Loucy (cell line): ENCODE measurements around the gene MTRF1L.
A peak's percentile ranks its signal among the peaks of the same experiment; 100 is the strongest.

Experiments used
- H2AFZ ChIP-seq: fragments of 200-600 bp; sonication (generic); 2 replicates; pipeline ENCODE4 v1.6.0; 2016; ENCODE audit warnings: antibody characterized with exemption, mild to moderate bottlenecking, low read length, moderate library complexity
- H3F3A ChIP-seq: fragments of 200-600 bp; 2 replicates; pipeline ENCODE4 v1.6.0; 2016; ENCODE audit warnings: antibody characterized with exemption, low read depth, mild to moderate bottlenecking
- H3K27me3 ChIP-seq: fragments of 200-600 bp; sonication (generic); 2 replicates; pipeline ENCODE4 v1.6.1; 2014; ENCODE audit warnings: low read length, mild to moderate bottlenecking; ENCODE audit not compliant: insufficient read depth, poor library complexity, severe bottlenecking
- H3K36me3 ChIP-seq: fragments of 200-600 bp; sonication (generic); 2 replicates; pipeline ENCODE4 v1.6.1; 2016; ENCODE audit warnings: low read length; ENCODE audit not compliant: insufficient read depth
- H3K4me1 ChIP-seq: fragments of 200-600 bp; sonication (generic); 2 replicates; pipeline ENCODE4 v1.5.1; 2014; ENCODE audit warnings: low read length, mild to moderate bottlenecking; ENCODE audit not compliant: insufficient read depth, poor library complexity, severe bottlenecking
- H3K4me2 ChIP-seq: fragments of 200-600 bp; sonication (generic); 2 replicates; pipeline ENCODE4 v1.6.0; 2014; ENCODE audit warnings: antibody characterized with exemption, low read length, low read depth, mild to moderate bottlenecking; ENCODE audit not compliant: poor library complexity, severe bottlenecking
- H3K4me3 ChIP-seq: fragments of 200-600 bp; sonication (generic); 2 replicates; pipeline ENCODE4 v1.5.1; 2014; ENCODE audit warnings: low read length, mild to moderate bottlenecking, mixed read lengths; ENCODE audit not compliant: poor library complexity, severe bottlenecking
- H3K79me2 ChIP-seq: fragments of 200-600 bp; sonication (generic); 2 replicates; pipeline ENCODE4 v1.6.1; 2014; ENCODE audit warnings: low read length; ENCODE audit not compliant: insufficient read depth
- H3K9ac ChIP-seq: fragments of 200-600 bp; sonication (generic); 2 replicates; pipeline ENCODE4 v1.6.0; 2014; ENCODE audit warnings: mild to moderate bottlenecking, low read depth, low read length, moderate library complexity; ENCODE audit not compliant: poor library complexity, severe bottlenecking
- H3K9me2 ChIP-seq: fragments of 200-600 bp; sonication (generic); replicated peaks from 2 replicates; pipeline ENCODE4 v1.6.1; 2016; ENCODE audit warnings: low read depth, low read length, mixed read lengths
- H3K9me3 ChIP-seq: fragments of 200-600 bp; sonication (generic); 2 replicates; pipeline ENCODE4 v1.6.1; 2014; ENCODE audit warnings: mild to moderate bottlenecking, antibody characterized with exemption, low read length, low read depth; ENCODE audit not compliant: insufficient read depth
- H4K20me1 ChIP-seq: fragments of 200-600 bp; sonication (generic); 2 replicates; pipeline ENCODE4 v1.6.0; 2014; ENCODE audit warnings: antibody characterized with exemption, low read length, mild to moderate bottlenecking; ENCODE audit not compliant: insufficient read depth, poor library complexity, severe bottlenecking
- EZH2phosphoT487 ChIP-seq: fragments of 200-600 bp; IDR thresholded peaks from 2 replicates; pipeline ENCODE4 v1.6.1; 2018; ENCODE audit warnings: antibody characterized with exemption, mild to moderate bottlenecking, moderate library complexity, borderline replicate concordance
- TF ChIP-seq, protein P1 (sequence below): fragments of 200-600 bp; sonication (generic); conservative IDR thresholded peaks from 2 replicates; pipeline ENCODE4 v1.5.1; 2014; ENCODE audit warnings: mild to moderate bottlenecking, antibody characterized with exemption, low read length

Gene MTRF1L

DNA sequence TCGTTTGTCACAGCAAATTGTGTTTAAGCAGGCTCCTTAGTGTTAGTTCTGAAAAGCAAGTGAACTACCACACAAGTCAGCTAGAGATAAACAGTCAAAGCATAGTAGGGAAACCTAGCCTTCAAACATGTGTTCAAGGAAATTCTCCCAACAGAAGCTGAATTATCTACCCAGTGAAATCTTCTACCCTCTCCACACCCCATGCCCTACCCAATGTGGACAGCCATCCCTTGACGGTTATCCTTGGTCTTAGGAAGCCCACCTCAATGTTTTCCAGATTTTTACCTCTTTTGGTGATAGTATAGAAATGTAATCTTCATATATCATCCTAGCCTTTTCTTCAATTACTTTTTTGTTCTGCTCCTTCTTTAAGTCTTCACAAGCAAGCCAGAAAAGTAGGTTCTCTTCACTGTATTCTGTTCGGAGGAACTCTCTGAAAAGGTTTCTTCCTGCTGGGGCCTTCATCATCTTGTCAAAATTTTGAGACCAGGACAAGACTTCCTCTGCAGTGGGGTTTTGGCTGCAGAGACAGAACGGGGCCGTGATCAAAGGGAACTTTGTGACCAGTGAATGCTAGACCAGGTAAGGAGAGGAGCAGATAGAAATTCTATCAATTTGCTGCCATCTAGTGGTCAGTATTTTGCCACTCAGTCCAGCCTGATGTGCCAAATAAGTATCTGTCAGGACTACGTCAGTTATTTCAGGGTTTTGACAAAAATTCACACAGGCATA is 21.6 kb upstream of the MTRF1L start:
- no peaks in the 10 kb centered on the region; the same call in 1 of the 2 replicates for H3K9me3 ChIP-seq
- H3K9ac ChIP-seq = no peak overlapping the region
- H3K4me3 ChIP-seq = no peak overlapping the region
- H3K9me2 ChIP-seq = no peaks in the 10 kb centered on the region
- no peaks in the 10 kb centered on the region for H3K27me3 ChIP-seq
- no peaks in the 10 kb centered on the region for H3K4me1 ChIP-seq
- no peaks in the 10 kb centered on the region for H3K36me3 ChIP-seq
- TF ChIP-seq EZH2phosphoT487 = no peak
- TF ChIP-seq, protein P1, sequence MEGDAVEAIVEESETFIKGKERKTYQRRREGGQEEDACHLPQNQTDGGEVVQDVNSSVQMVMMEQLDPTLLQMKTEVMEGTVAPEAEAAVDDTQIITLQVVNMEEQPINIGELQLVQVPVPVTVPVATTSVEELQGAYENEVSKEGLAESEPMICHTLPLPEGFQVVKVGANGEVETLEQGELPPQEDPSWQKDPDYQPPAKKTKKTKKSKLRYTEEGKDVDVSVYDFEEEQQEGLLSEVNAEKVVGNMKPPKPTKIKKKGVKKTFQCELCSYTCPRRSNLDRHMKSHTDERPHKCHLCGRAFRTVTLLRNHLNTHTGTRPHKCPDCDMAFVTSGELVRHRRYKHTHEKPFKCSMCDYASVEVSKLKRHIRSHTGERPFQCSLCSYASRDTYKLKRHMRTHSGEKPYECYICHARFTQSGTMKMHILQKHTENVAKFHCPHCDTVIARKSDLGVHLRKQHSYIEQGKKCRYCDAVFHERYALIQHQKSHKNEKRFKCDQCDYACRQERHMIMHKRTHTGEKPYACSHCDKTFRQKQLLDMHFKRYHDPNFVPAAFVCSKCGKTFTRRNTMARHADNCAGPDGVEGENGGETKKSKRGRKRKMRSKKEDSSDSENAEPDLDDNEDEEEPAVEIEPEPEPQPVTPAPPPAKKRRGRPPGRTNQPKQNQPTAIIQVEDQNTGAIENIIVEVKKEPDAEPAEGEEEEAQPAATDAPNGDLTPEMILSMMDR = peak; percentile 87
- H4K20me1 ChIP-seq = no peaks in the 10 kb centered on the region
- H3K4me2 ChIP-seq = peak overlapping the region; percentile 43
- H3F3A ChIP-seq = no peaks in the 10 kb centered on the region
- peak overlapping the region; percentile 69 for H2AFZ ChIP-seq
- H3K79me2 ChIP-seq = no peaks in the 10 kb centered on the region

DNA sequence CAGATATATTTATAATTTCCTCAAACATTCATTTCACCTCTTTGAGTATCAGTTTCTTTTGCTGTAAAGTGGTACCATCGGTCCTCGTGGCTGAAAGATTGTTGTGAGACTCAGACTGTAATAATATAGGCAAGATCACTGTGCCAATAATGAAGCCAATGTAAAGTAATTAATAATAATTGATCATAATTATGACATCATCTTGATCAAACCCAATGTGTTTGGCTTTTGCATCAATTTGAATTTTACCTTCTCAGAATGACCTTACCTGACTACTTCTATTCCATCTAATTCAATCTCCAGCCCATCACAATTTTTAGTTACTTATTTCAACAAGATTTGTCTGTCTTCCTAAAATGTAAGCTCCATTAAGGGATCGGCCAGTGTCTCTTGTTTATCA is 15.8 kb upstream of the MTRF1L start:
- no peaks in the 10 kb centered on the region for H3K36me3 ChIP-seq
- TF ChIP-seq, protein P1 = no peak
- no peaks in the 10 kb centered on the region for H3K9me2 ChIP-seq
- H3K9me3 ChIP-seq = no peaks in the 10 kb centered on the region; the same call in 1 of the 2 replicates
- H4K20me1 ChIP-seq = no peaks in the 10 kb centered on the region
- H3K4me2 ChIP-seq = no peak overlapping the region
- no peak overlapping the region for H2AFZ ChIP-seq
- no peaks in the 10 kb centered on the region for H3K4me1 ChIP-seq
- H3K9ac ChIP-seq = no peak overlapping the region
- no peaks in the 10 kb centered on the region for H3K79me2 ChIP-seq
- no peaks in the 10 kb centered on the region for H3K27me3 ChIP-seq
- no peaks in the 10 kb centered on the region for H3F3A ChIP-seq
- no peak overlapping the region for H3K4me3 ChIP-seq

DNA sequence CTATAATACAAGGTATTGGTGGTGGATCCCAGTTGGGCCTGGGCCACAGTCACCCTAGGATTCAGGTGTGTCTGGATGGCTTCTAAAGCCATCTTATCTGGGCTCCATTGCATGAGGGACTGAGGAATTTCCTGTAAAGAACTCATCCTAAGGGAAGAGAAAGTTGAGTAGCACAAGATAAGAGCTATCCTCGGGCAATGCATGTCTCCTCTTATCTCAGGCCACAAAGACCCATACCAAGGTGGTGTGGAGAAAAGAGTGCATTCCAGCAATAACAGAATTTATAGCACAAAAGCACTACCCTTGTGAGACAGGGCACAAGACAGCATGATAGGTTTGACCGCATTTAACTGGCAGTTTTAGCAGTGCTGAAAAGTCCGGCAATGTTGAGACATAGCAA is 14.3 kb upstream of the MTRF1L start:
- no peak overlapping the region for H3K9ac ChIP-seq
- no peaks in the 10 kb centered on the region for H3K4me1 ChIP-seq
- no peak overlapping the region for H3K4me2 ChIP-seq
- H3F3A ChIP-seq = no peaks in the 10 kb centered on the region
- no peak overlapping the region for H2AFZ ChIP-seq
- H3K79me2 ChIP-seq = no peaks in the 10 kb centered on the region
- TF ChIP-seq, protein P1 = no peak
- no peak for TF ChIP-seq EZH2phosphoT487
- no peaks in the 10 kb centered on the region for H4K20me1 ChIP-seq
- no peaks in the 10 kb centered on the region for H3K9me2 ChIP-seq
- H3K9me3 ChIP-seq = no peaks in the 10 kb centered on the region; the same call in 1 of the 2 replicates
- no peaks in the 10 kb centered on the region for H3K36me3 ChIP-seq
- no peak overlapping the region for H3K4me3 ChIP-seq
- no peaks in the 10 kb centered on the region for H3K27me3 ChIP-seq
